Mucosa of descending colon (tissue), 3 donors: Measurements from ENCODE around the gene WDFY4. TPM values are rescaled to one million over a fixed set of nuclear protein-coding genes. Genes with fewer than 3 reads are reported as not detected.

Source experiments
- ATAC-seq: fragments of 200-7000 bp; cut with Tn5 transposase; one replicate; pipeline ENCODE4 v1.9.1; 2020; ENCODE audit warnings: mild to moderate bottlenecking, moderate library complexity
- DNase-seq, 3 donors: peaks; one replicate each; pipeline ENCODE4 v3.0.0-alpha.2; 2020
- H3K36me3 ChIP-seq: fragments of 200-600 bp; one replicate; pipeline ENCODE4 v1.8.0; 2021; ENCODE audit warnings: low read depth, mild to moderate bottlenecking
- H3K4me1 ChIP-seq: fragments of 200-600 bp; one replicate; pipeline ENCODE4 v1.8.0; 2021; ENCODE audit warnings: low read depth, mild to moderate bottlenecking
- H3K4me3 ChIP-seq: fragments of 200-600 bp; one replicate; pipeline ENCODE4 v1.8.0; 2021; ENCODE audit warnings: mild to moderate bottlenecking
- H3K9me3 ChIP-seq: fragments of 200-600 bp; one replicate; pipeline ENCODE4 v1.8.0; 2021; ENCODE audit warnings: mild to moderate bottlenecking
- CTCF ChIP-seq: fragments of 200-600 bp; IDR thresholded peaks from one replicate; pipeline ENCODE4 v1.8.0; 2022; ENCODE audit warnings: antibody characterized with exemption, mild to moderate bottlenecking
- intact Hi-C, 2 donors: fragments of 100-400 bp; cut with DNase I in 1 of 2; cut with micrococcal nuclease in 1 of 2; formaldehyde crosslinking; loops; one replicate each; pipeline versions ENCODE4 v1.11.0 to v1.11.1; 2022; cut with DNase I, micrococcal nuclease
- total RNA-seq, 3 donors: library from RNA; stranded (reverse); fragmentation: NEBNext Ultra II Directional in 2 of 3; extraction: Animal tissue kit (Norgen Biotek cat#: 25700) in 2 of 3; gene quantifications; one replicate each; pipeline versions ENCODE4 v1.2.1 to v1.2.4, GENCODE V29; 2021 to 2023
- donor health status: DM: no; HTN: no; CAD: no; lungs with moderate emphysema.
- donor health status: DM: no; HTN: no; CAD: no.
- donor health status: DM: no; HTN: yes; CAD: no.

Gene WDFY4
- total RNA-seq, 3 donors from 2014 or later: 2.1 to 3.3 (median 2.2) TPM

DNA sequence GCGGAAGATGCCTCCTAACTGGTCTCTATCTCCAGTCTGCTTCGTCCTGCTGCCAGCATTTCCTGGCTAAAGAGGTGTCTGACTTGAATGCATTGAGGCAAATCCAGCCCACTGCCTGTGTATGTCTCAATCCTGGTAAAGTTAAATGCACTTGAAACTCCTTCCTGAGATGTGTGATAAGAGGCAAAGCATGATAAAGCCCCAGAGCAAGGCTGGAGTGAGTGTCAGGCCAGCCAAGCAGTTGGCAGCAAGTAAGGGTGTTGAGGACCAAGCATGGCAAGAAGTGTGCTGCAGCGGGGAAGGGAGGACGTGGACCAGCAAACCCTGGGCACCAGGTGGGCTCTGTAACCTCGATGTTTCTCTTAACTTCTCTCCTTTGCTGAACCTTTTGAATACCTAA lies 225.9 kb downstream of the WDFY4 start:
- H3K9me3 ChIP-seq: no peaks in the 10 kb centered on the region
- no peaks in the 10 kb centered on the region for H3K4me1 ChIP-seq
- intact Hi-C loops: no loop called here
- DNase-seq: no peak
- no peaks in the 10 kb centered on the region for H3K36me3 ChIP-seq
- ATAC-seq: no peak
- TF ChIP-seq CTCF: no peak
- H3K4me3 ChIP-seq: no peak overlapping the region

DNA sequence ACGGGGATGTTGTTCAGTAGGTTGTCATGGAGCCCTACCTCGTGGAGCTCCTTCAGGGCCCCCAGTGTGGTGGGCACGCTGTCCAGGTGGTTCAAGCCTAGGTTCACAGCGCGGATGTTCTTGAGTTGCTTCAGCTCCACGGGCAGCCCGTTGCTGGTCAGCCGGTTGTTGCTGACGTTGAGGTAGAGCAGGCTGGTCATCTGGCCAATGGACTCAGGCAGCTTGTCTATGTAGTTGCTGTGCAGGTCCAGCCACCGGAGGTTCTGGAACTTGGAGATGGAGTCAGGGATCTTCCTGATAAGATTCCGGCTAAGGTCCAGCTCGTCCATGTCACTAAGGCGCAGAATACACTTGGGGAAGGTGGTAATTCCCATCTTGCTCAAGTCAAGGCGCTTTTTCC lies 229.0 kb downstream of the WDFY4 start:
- no peak overlapping the region for H3K4me3 ChIP-seq
- no peaks in the 10 kb centered on the region for H3K36me3 ChIP-seq
- DNase-seq (no peak), ATAC-seq (no peak)
- no peak for TF ChIP-seq CTCF
- intact Hi-C loops: no loop called here
- H3K4me1 ChIP-seq: no peaks in the 10 kb centered on the region
- H3K9me3 ChIP-seq: no peaks in the 10 kb centered on the region

- no peaks in the 10 kb centered on the region for H3K4me1 ChIP-seq
- DNase-seq (no peak), ATAC-seq (no peak)
- H3K36me3 ChIP-seq: no peaks in the 10 kb centered on the region
- no peak overlapping the region for H3K4me3 ChIP-seq
- intact Hi-C loops: no loop called here
- TF ChIP-seq CTCF: no peak
- H3K9me3 ChIP-seq: no peaks in the 10 kb centered on the region
Observed at GRCh38 chr10:48923748-48924147, 239.1 kb downstream of the WDFY4 start.

GRCh38 chr10:48924988-48925387 lies 240.3 kb downstream of the WDFY4 start:
- Histone ChIP-seq H3K4me3 (no peak overlapping the region), H3K4me1 (no peaks in the 10 kb centered on the region), H3K9me3 (no peaks in the 10 kb centered on the region), H3K36me3 (no peaks in the 10 kb centered on the region)
- no peak for TF ChIP-seq CTCF
- DNase-seq (no peak), ATAC-seq (no peak)
- intact Hi-C loops: no loop called here

- Histone ChIP-seq H3K4me1 (no peaks in the 10 kb centered on the region), H3K9me3 (no peaks in the 10 kb centered on the region), H3K4me3 (no peak overlapping the region), H3K36me3 (no peaks in the 10 kb centered on the region)
- ATAC-seq: no peak
- intact Hi-C loops: no loop called here
- TF ChIP-seq CTCF: no peak
- DNase-seq: no peak
Observed at GRCh38 chr10:48926255-48926654, 241.6 kb downstream of the WDFY4 start.
